OCI-LY1 (cell line): Measurements from ENCODE around the gene ANKRD13A.
"Not testable (repeated sequence)": the region's sequence is repeated elsewhere in the genome, so short reads cannot be mapped to it uniquely, and the experiment has no call there.

Experiments
- H2AFZ ChIP-seq: fragments of 200-600 bp; sonication (generic), shearing (Covaris generic); 2 replicates; pipeline ENCODE4 v1.6.0; 2014; ENCODE audit warnings: antibody characterized with exemption, mild to moderate bottlenecking, low read length
- H3F3A ChIP-seq: fragments of 200-600 bp; sonication (generic), shearing (Covaris generic); 2 replicates; pipeline ENCODE4 v1.6.0; 2014; ENCODE audit warnings: mild to moderate bottlenecking, antibody characterized with exemption, low read length, moderate library complexity; ENCODE audit not compliant: insufficient read depth
- H3K27ac ChIP-seq: fragments of 200-600 bp; sonication (generic); 2 replicates; pipeline ENCODE4 v1.5.1; 2014; ENCODE audit warnings: low read length, mixed run types, mild to moderate bottlenecking, low read depth; ENCODE audit not compliant: poor library complexity, severe bottlenecking
- H3K27me3 ChIP-seq: fragments of 200-600 bp; sonication (generic); 2 replicates; pipeline ENCODE4 v1.6.0; 2014; ENCODE audit warnings: antibody characterized with exemption, mild to moderate bottlenecking, low read length, moderate library complexity; ENCODE audit not compliant: insufficient read depth
- H3K36me3 ChIP-seq: fragments of 200-600 bp; sonication (generic); 2 replicates; pipeline ENCODE4 v1.6.1; 2014; ENCODE audit warnings: mild to moderate bottlenecking, antibody characterized with exemption, low read length, moderate library complexity, mixed read lengths; ENCODE audit not compliant: insufficient read depth
- H3K4me1 ChIP-seq: fragments of 200-600 bp; sonication (generic); 2 replicates; pipeline ENCODE4 v1.5.1; 2014; ENCODE audit warnings: mild to moderate bottlenecking, low read length, moderate library complexity; ENCODE audit not compliant: insufficient read depth, severe bottlenecking
- H3K4me2 ChIP-seq: fragments of 200-600 bp; sonication (generic), shearing (Covaris generic); 2 replicates; pipeline ENCODE4 v1.6.1; 2014; ENCODE audit warnings: low read length
- H3K4me3 ChIP-seq: fragments of 200-600 bp; sonication (generic); 2 replicates; pipeline ENCODE4 v1.5.1; 2014; ENCODE audit warnings: low read length, low read depth, mild to moderate bottlenecking, mixed read lengths; ENCODE audit not compliant: poor library complexity, severe bottlenecking
- H3K79me2 ChIP-seq: fragments of 200-600 bp; shearing (Covaris generic); 2 replicates; pipeline ENCODE4 v1.6.1; 2016; ENCODE audit warnings: mixed run types, low read length, mixed read lengths; ENCODE audit not compliant: insufficient read depth
- H3K9ac ChIP-seq: fragments of 200-600 bp; sonication (generic), shearing (Covaris generic); 2 replicates; pipeline ENCODE4 v1.6.1; 2014; ENCODE audit warnings: mild to moderate bottlenecking, low read length, mixed read lengths
- H3K9me2 ChIP-seq: fragments of 200-600 bp; sonication (generic), shearing (Covaris generic); 2 replicates; pipeline ENCODE4 v1.6.1; 2014; ENCODE audit warnings: low read depth, mild to moderate bottlenecking, low read length, mixed read lengths
- H3K9me3 ChIP-seq: fragments of 200-600 bp; shearing (Covaris generic); 2 replicates; pipeline ENCODE4 v1.6.1; 2014; ENCODE audit warnings: low read length, mixed read lengths
- H4K20me1 ChIP-seq: fragments of 200-600 bp; sonication (generic), shearing (Covaris generic); 2 replicates; pipeline ENCODE4 v1.6.0; 2016; ENCODE audit warnings: mild to moderate bottlenecking, low read length; ENCODE audit not compliant: insufficient read depth
- EZH2 ChIP-seq: fragments of 200-600 bp; sonication (generic), shearing (Covaris generic); IDR thresholded peaks from 2 replicates; pipeline ENCODE4 v1.8.0; 2017; ENCODE audit warnings: borderline replicate concordance, mixed run types, mild to moderate bottlenecking, antibody characterized with exemption, low read length, moderate library complexity, mixed read lengths
- TF ChIP-seq, protein P1 (sequence below): fragments of 200-600 bp; sonication (generic), shearing (Covaris generic); IDR thresholded peaks from 2 replicates; pipeline ENCODE4 v1.5.1; 2017; ENCODE audit warnings: mild to moderate bottlenecking, antibody characterized with exemption, low read length, moderate library complexity, mixed read lengths

The ANKRD13A gene

DNA sequence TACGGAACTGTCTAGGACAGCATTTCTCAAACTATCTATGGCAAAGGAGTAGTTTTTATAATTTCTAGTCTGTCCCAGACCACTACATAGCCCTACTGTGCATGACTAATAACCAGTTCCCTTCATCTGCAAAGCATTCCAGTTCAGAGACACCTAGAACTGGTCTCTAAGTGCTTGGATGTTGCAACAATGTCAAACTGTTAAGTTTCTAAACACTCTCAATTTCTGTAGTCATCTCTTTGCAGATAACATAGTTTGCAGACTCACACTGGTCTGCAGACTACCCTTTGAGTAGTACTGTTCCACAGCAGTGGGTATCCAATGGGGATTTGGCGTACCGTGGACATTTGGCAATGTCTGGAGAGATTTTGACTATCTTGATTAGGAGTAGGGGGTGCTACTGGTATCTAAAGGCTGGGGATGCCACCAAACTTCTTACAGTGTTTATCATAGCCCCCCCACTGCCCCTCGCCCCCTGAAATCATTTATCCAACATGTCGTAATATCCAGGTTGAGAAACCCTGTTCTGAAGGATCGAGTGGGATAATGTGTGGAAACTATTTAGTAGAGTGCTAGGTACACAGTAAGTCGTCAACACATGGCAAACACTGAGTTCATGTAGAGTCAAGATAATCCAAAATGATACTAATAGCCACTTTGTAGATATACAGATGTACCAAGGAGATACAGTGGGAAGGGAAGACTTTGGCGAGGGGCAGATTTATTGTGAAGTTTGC is 47.4 kb downstream of the ANKRD13A start:
- H3K27ac ChIP-seq, result no peak overlapping the region
- no peaks in the 10 kb centered on the region for H4K20me1 ChIP-seq
- H3K4me2 ChIP-seq, result peak overlapping the region; percentile 85
- peak overlapping the region; percentile 81; the same call in 1 of the 2 replicates for H3K9ac ChIP-seq
- TF ChIP-seq EZH2, result no peak
- TF ChIP-seq, protein P1, sequence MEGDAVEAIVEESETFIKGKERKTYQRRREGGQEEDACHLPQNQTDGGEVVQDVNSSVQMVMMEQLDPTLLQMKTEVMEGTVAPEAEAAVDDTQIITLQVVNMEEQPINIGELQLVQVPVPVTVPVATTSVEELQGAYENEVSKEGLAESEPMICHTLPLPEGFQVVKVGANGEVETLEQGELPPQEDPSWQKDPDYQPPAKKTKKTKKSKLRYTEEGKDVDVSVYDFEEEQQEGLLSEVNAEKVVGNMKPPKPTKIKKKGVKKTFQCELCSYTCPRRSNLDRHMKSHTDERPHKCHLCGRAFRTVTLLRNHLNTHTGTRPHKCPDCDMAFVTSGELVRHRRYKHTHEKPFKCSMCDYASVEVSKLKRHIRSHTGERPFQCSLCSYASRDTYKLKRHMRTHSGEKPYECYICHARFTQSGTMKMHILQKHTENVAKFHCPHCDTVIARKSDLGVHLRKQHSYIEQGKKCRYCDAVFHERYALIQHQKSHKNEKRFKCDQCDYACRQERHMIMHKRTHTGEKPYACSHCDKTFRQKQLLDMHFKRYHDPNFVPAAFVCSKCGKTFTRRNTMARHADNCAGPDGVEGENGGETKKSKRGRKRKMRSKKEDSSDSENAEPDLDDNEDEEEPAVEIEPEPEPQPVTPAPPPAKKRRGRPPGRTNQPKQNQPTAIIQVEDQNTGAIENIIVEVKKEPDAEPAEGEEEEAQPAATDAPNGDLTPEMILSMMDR, result no peak
- no peaks in the 10 kb centered on the region for H3K27me3 ChIP-seq
- H3K9me2 ChIP-seq, result no peaks in the 10 kb centered on the region
- peak overlapping the region; percentile 93 for H3K4me3 ChIP-seq
- H3F3A ChIP-seq, result no peaks in the 10 kb centered on the region
- peaks cover 46% of the 10 kb centered on the region for H3K4me1 ChIP-seq
- no peaks in the 10 kb centered on the region for H3K9me3 ChIP-seq
- H3K36me3 ChIP-seq, result peaks cover 3% of the 10 kb centered on the region; the same call in 1 of the 2 replicates
- H3K79me2 ChIP-seq, result no peaks in the 10 kb centered on the region
- H2AFZ ChIP-seq, result no peak overlapping the region

DNA sequence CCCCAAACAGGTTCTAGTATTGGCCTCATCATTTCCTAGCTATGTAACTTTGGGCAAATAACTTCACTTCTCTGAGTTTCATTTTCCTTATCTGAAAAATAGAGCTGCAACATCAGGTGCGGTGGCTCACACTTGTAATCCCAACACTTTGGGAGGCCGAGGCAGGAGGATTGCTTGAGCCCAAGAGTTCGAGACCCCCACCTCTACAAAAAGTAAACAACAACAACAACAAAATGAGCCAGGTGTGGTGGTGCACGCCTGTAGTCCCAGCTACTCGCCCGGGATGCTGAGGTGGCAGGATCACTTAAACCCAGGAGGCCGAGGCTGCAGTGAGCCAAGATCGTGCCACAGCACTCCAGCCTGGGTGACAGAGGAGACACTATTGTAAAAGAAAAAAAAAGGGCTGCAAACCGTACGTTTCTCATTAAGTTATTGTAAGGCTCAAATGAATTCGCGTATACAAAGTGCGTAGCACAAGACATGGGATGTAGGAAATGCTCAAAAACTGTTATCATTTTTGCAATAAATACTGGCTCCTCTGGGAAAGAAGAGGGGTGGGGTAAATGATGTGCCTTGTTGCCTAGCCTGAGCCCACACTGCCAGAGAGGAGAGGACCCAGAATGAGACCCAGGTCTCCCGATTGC is 48.2 kb downstream of the ANKRD13A start:
- Histone ChIP-seq H4K20me1 (no peaks in the 10 kb centered on the region), H3F3A (no peaks in the 10 kb centered on the region), H3K27ac (no peak overlapping the region), H3K9me2 (no peaks in the 10 kb centered on the region), H3K36me3 (no peaks in the 10 kb centered on the region; the same call in 1 of the 2 replicates), H2AFZ (no peak overlapping the region), H3K27me3 (no peaks in the 10 kb centered on the region), H3K4me2 (peak overlapping the region; percentile 85), H3K4me1 (peaks cover 46% of the 10 kb centered on the region), H3K9me3 (no peaks in the 10 kb centered on the region), H3K79me2 (no peaks in the 10 kb centered on the region), H3K9ac (peak overlapping the region; percentile 81), H3K4me3 (peak overlapping the region; percentile 93)
- TF ChIP-seq, protein P1, result no peak
- no peak for TF ChIP-seq EZH2

DNA sequence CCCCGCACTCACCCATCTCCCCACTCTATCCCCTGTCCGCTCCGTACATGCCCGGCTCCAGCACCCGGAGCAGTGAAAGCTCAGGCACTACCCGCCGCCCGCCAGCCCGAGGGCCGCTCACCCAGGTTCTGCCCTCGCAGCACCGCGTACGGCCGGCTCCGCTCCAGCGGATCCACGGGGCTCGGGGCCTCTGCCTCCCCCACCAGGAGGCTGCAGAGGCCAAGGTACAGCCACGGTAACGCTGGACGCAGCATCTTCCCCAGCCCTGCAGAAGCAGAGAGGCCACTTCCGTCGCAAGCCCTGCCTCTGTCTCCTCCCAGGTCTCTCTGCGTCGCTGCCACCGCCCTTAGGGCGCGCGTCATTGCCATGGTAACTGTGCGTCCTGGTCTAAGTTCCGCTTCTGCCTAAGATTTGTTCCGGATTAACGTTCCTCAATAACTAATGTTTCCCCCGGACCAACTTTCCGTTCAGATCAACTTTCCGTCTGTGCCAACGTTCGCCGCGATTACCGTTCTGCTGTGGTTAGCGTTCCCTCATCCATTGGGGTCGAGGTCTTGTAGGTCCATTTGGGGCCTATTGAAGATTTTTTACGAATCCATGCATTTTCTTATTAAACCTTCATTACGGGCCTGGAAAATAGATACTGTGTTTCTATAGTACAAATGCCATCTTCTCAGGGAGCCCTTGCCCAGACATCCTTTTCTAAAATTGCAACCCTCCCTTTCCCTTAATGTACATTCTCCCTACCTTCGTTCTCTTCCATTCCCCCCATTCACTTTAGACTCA is 49.2 kb downstream of the ANKRD13A start, which contains the start of gene C12orf76:
Gene C12orf76 (minus strand): TSS at position 281 of the 786 bp plus-strand sequence. CDS start 27 bp downstream, at position 254.
- TF ChIP-seq EZH2, result no peak
- TF ChIP-seq, protein P1, result no peak
- H3K9me3 ChIP-seq, result no peaks in the 10 kb centered on the region
- no peaks in the 10 kb centered on the region for H3K36me3 ChIP-seq
- H3K9ac ChIP-seq, result peak within 1 kb of the TSS; percentile 81
- peak within 1 kb of the TSS; percentile 99 for H3K27ac ChIP-seq
- H3K27me3 ChIP-seq, result no peaks in the 10 kb centered on the region
- no peaks in the 10 kb centered on the region for H3K79me2 ChIP-seq
- no peaks in the 10 kb centered on the region for H3F3A ChIP-seq
- H3K4me3 ChIP-seq, result peak within 1 kb of the TSS; percentile 93
- H2AFZ ChIP-seq, result no peak within 1 kb of the TSS
- no peaks in the 10 kb centered on the region for H4K20me1 ChIP-seq
- peaks cover 46% of the 10 kb centered on the region for H3K4me1 ChIP-seq
- peak within 1 kb of the TSS; percentile 85 for H3K4me2 ChIP-seq
- H3K9me2 ChIP-seq, result no peaks in the 10 kb centered on the region

DNA sequence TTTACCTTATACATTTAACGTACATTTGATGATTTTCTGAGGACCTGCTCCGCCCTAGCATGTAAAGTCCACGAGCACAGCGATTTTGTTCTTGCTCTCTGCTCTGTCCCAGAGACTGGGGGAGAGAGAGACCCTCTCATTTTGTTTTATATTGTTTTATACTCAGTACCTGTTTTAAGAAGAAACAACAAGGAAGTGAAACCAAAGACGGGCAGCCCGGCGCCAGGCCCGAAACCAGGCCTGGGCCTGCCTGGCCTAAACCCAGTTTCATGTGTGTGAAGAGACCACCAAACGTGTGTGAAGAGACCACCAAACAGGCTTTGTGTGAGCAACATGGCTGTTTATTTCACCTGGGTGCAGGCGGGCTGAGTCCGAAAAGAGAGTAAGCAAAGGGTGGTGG is 49.8 kb downstream of the ANKRD13A start:
- Histone ChIP-seq H3K4me1 (peaks cover 46% of the 10 kb centered on the region), H3K4me3 (peak overlapping the region; percentile 93), H3K9ac (peak overlapping the region; percentile 81), H3K27ac (peak overlapping the region; percentile 99), H3K4me2 (peak overlapping the region; percentile 85)
- not testable (repeated sequence) for H2AFZ ChIP-seq, H3F3A ChIP-seq, H3K36me3 ChIP-seq, H3K79me2 ChIP-seq, H4K20me1 ChIP-seq, H3K9me2 ChIP-seq, H3K27me3 ChIP-seq, H3K9me3 ChIP-seq
